EH (cell line): Measurements from ENCODE around the gene IMPDH1.
"Not testable (repeated sequence)": the region's sequence is repeated elsewhere in the genome, so short reads cannot be mapped to it uniquely, and the experiment has no call there.

Experiments used
- DNase-seq: peaks from one replicate; pipeline ENCODE4 v3.0.0-alpha.2; 2015; ENCODE audit warnings: low read depth

The IMPDH1 gene

DNA sequence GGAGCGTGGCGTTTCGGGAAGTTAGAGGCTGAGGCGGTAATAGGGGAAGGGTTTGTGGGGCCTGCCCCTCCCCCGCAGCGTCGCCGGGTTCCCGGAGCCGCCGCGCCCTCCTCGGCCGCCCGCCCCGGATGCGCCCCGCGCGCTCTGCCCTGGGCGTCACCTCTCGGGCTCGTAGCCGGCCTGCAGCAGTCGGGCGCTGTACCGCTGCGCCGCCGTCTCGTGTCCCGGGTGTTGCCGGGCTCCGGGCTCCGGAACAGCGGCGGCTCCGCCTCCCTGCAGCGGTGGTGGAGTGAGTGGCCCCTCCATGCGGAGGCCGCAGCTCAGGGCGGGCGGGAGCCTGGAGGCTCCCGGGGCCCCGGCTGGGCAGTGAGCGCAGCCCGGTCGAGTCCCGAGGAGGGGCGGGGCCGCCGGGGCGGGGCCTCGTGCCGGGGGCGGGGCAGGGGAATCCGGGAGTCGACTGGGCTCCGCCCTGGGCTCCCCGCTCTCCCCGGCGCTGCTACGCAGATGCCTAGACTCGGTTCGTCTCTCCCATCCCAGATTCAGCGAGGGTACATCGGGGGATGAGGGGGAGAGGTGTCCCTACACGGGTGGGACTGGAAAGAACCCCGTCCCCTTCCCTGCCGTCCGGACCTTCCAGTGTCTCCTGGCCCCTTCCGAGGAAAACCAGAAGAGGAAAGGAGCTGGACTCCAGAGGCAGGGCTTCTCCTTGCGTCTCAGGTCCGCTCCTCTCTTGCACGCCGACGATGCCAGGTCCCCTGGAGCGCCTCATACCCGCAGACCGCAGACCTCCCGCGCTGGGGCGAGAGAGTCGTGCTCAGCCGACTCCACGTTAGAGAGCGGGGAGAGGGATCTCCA lies at the start of gene IMPDH1:
Gene IMPDH1 (minus strand): TSS at position 387 of the 855 bp plus-strand sequence. CDS start 81 bp downstream, at position 306.
- peak; percentile 92 for DNase-seq

DNA sequence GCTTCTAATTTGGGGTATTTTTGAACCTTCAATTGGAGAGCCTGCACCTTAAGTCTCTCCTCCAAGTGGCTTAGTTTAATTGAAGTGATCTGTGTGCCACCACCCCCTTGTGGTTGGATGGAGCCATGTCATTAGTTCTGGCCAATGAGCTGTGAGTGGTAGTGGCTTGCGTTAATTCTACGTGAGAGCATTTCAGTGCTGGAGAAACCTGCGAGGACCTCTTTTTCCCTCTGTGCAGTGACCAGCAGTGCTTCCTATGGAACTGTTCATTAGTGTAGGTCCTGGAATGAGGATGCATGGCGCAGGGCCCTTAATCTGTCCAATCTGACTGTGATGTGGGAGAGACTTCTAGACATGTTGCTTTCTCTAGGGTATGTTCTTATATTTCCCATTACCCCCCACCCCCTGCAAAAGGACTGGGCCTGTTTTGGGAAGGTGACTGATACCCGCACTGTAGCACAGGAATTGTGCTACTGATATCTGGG lies 49.7 kb upstream of the IMPDH1 start:
- DNase-seq: peak; percentile 70

DNA sequence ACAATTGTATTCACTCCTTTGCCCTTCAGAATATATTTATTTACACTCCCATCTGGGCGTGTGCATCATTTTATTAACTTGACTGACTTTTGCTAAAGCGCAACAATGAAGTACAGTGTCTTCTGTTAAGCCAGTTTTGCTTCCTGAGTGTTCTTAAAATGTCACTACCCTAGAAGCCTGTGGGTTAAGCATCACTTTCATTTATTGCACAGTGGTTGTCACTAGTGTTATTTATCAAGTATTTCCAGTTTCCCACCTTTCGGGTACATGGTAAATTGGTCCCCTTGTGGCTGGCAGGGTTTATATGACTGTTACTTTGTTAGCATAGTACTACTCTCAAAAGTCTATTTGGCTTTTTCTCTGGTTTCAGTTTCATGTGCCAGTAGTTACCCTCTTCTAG lies 49.2 kb upstream of the IMPDH1 start:
- no peak for DNase-seq

DNA sequence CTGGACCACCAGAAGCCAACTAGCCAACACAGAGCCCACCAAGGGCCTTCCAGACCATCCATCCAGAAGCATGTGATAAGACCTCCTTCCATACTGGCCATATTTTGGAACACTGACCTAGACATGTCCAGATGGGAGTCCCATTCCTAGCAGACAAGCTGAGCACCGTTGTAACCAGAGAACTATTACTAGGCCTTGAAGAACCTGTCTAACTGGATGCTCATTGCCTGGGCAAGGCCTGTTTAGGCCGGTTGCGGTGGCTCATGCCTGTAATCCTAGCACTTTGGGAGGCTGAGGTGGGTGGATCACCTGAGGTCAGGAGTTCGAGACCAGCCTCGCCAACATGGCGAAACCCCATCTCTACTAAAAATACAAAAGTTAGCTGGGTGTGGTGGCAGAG lies 47.6 kb upstream of the IMPDH1 start:
- DNase-seq: not testable (repeated sequence)

DNA sequence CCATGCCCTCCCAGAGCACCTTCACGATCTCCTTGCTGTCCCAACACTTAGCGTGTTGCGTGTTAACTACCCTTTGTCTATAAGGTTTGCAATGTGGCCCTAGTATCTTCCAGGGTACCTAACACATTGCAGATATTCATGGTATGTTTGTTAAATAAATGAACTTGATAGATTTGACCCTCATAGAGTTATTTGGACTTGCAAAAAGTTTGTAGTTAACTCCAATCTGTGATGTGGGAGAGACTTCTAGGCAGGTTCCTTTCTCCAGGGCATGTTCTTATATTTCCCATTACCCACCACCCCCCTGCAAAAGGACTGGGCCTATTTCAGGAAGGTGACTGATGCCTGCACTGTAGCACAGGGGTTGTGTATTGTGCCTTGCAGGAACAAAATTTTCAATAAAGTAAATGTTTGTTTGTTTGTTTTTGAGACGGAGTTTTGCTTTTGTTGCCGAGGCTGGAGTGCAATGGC lies 46.5 kb upstream of the IMPDH1 start:
- DNase-seq: no peak

DNA sequence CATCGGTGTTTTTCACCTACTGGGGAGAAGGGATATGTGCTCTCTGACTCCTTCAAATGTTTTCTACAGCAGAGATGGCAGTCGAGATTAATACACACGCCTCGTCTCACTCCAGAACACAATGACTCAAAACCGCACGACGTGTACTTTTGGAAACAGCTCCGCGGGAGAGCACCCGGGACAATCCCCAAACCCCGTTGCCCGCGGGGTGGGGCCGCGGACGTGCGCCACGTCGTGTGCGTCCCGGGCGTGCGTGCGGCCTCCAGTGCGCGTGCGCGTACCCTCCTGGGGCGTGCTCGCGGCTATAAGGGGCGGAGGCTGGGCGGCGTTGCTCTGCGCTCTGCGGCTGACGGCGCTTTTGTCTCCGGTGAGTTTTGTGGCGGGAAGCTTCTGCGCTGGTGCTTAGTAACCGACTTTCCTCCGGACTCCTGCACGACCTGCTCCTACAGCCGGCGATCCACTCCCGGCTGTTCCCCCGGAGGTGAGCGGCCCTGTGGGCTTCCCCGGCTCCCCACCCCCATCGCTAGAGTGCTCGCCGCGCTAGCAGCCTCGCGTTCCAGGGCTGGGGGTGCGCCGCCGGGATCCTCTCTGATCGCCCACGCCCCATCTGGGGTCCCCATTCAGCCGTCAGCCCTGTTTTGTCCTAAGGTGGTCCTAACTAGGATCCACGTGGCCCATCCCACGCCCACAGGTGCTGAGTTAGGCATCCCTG lies 45.9 kb upstream of the IMPDH1 start, which contains the start of gene HILPDA:
Gene HILPDA (plus strand): TSS at position 336 of the 712 bp plus-strand sequence. CDS start 1,391 bp downstream, outside the sequence.
- peak; percentile 98 for DNase-seq

DNA sequence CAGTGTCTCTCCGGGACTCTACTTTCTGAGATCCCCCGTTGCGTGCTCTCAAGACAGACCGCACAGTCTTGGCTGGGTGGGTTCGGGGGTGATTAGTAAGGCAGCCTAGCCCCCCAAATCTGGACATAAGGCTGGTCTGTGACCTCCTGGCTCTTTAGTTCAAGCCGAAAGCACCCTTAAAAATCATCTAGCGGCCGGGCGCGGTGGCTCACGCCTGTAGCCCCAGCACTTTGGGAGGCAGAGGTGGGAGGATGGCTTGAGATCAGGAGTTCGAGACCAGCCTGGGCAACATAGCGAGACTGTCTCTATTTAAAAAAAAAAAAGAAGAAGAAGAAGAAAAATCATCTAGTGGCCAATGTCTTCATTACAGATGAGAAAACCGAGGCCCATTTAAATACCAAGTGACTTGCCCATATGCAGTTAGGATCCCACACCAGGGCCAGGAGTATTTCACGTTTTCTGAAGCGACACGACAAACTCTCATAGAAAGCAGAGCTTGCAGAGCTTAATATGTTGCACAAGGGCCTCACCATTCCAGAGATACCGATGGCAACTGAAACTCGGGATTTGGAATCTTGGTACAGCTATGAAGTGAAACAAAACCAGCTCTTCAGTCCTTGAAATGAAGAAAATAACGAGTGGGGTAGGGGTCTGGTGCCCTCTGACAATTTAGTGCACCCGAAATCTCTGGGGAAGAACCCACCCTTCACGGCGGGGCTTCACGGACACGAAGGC lies 45.2 kb upstream of the IMPDH1 start:
- DNase-seq: peak; percentile 59

DNA sequence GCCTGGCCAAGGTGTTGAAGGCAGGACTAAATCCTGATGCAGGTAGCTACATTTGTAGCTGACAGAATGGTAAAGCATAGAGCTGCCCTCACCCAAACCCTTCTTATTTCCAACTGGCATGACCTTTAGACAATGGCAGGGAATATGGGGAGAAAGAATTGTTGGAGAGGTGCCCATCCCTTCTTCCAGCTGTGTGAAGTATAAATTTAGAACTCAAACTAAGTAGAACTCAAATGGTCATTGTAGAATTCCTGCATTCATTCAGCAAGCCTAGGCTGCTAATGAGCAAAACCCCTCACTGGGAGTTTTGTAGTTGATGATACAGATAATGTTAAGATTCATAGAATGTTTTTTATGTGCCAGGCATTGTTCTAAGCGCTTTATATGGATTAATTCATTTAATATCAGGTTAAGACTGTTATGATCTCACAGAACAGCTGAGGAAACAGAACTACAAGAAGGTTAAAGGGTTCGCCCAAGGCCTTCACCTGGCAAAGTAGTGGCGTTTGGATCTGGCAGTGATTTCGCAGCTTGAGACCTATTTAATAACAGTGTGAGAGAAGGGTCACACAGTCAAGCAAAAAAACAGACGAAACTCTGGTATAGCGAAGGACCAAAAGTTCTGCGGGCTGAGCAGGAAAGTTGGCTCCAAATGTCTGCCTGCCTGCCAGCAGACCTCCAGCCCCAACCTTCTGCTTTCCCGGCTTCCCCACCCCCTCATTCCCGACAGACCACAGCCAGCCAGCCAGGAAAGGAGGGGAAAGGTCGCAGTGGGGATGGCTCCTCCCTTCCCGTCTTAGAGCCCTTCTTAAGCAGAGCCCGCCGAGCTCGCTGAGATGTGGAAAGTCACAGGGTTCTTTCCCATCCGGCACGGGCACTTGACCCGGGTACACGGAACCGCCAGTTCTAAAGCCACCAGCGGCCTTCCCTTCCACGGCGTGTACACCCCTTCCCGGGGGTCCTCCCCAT lies 44.3 kb upstream of the IMPDH1 start:
- DNase-seq: peak; percentile 64

DNA sequence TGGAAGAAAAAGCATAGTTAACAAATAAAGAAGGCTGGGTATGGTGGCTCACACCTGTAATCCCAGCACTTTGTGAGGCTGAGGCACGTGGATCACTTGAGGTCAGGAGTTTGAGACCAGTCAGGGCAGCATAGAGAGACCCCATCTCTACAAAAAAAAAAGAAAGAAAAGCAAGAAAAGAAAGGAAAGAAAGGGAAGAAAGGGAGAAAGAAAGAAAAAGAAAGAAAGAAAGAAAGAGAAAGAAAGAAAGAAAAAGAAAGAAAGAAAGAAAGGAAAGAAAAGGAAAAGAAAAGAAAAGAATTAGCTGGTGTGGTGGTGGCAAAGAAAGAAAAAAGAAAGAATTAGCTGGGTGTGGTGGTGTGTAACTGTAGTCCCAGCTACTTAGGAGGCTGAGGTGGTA lies 42.8 kb upstream of the IMPDH1 start:
- no peak for DNase-seq

DNA sequence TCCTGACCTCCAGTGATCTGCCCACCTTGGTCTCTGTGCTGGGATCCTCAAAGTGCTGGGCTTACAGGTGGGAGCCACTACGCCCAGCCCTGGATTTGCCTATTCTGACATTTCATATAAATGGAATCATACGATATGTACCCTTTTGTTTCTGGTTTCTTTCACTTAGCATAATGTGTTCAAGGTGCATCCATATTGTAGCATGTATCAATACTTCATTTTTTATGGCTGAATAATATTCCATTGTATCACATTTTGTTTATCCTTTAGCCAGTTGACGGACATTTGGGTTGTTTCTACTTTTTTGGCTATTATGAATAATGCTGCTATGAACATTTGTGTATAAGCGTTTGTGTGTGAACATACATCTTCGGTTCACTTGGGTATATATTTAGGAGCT lies 41.1 kb upstream of the IMPDH1 start:
- no peak for DNase-seq

DNA sequence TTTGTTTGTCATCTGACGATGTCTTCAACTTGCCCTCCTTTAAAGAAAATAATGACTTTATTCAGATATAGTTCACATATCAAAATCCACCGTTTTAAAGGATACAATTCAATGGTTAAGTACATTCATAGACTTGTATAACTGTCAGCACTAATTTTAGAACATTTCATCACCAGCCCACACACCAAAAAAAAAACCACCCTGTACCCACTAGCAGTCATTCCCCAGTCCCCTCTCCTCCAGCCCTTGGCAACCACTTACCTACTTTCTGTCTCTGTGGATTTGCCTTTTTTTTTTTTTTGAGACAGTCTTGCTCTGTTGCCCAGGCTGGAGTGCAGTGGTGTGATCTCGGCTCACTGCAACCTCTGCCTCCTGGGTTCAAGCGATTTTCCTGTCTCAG lies 40.6 kb upstream of the IMPDH1 start:
- DNase-seq: no peak

DNA sequence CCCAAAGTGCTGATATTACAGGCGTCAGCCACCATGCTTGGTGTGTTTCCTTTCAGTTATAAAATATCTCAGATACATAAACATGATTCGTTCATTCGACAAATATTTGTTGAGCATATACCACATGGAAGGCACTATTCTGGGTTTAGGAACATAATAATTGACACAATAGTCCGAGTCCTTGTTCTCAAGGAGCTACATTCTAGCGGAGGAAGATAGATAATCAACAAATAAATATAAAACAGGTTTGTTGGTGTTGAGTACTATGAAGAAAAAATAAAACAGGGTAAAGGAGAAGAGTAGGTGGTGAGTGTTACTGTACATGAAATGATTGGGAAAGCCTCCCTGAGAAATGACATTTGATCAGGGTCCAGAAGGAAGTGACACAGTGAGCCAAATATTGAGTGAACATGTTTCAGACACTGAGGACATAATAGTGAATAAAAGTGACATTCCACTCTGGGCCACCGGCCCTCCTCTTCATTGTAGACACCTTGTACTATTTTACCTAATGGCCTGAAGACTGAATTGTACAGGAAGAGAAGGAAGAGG lies 39.0 kb upstream of the IMPDH1 start:
- DNase-seq: no peak

DNA sequence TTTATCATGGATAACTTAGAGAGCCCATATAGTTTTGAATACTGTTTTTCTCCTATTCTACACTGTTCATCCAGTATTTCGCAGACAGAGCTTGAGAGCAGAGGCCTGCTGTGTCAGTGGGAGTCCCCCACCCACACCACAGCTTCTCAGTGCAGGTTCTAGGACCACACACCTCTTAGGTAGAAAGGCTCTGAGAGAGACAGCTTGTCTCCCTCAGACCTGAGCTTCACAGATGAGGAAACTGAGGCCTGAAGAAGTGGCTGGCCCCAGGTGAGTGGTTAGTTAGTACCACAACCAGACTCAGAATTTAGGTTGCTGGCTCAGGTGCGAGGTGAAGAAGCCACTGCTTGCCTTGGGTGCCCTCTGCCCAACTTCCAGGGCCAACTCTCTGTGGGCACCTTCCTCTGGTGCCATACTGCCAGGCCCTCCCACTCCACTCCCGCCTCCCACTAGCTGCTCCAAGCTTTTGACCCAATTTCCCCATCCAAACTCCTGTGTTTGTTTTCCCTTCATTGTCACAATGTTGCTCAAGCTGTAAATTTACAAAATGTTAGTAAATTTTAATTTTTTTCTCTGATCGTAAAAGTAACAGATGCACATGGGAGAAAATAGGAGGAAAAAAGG lies 38.3 kb upstream of the IMPDH1 start:
- no peak for DNase-seq

DNA sequence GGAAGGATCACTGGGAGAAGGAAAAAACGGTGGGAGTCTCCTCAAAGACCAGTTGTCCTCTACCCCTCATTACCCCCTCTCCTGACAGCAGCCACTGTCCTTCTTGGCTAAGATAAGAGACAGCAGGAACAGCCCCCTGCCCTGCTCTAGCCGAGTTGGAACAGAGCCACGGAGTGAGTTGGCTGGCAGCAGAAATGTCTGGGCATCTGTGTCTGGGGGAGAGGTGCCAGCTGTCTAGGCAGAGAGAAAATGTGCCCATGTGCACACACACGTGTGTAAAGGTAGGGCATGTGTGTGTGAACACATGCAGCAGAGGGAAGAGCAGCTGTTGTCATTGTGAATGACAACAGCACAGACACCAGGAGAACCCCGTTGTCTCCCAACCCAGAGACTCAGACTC lies 36.5 kb upstream of the IMPDH1 start:
- no peak for DNase-seq

DNA sequence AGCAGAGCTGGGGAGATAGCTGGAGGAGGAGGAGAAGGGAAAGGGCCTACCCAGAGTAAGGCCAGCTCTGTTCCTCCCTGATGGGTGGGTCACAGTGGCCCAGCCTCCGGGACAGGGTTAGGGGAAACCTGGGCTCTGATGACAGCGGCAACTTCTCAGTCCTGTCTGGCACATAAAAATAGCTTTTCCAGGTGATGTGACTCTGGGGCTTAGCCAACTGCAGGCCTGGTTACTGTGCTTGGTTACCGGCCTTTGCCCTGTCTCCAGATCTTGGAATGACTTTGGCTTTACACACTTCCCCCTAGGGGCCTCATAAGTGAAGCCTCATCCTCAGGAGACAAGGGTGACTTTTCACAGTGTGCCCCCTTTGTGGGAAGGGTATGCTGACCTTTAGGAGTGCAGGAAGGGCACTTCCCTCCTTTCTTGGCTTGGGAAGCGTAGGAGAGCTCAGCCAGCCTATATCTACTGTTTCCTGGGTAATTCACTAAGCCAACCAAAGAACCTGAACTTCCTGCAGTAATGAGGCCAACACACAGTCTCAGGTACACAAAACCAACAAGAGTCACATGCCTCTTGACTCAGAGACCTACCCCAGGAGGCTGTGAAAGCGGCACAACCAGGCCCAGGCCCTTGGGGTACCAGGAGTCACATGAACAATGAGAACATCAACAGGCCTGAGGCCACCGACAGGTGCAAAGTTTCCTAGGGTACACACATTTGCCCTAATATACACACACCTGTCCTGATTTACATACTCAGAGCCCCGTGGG lies 34.2 kb upstream of the IMPDH1 start:
- no peak for DNase-seq

DNA sequence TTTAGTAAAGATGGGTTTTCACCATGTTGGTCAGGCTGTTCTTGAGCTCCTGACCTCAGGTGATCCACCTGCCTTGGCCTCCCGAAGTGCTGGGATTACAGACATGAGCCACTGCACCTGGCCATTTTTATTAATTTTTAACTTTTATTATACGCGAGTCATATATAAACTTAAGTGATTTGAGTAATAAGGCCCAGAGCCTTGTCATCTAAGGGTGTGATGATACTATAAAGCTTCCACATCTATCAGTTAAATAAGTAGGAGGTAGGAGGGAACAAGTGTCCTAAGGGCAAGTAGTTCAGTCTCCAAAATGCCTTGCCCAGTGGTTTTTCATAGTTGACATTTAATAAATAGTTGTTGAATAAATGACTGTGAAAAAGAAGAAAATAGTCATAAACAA lies 32.6 kb upstream of the IMPDH1 start:
- DNase-seq: no peak

DNA sequence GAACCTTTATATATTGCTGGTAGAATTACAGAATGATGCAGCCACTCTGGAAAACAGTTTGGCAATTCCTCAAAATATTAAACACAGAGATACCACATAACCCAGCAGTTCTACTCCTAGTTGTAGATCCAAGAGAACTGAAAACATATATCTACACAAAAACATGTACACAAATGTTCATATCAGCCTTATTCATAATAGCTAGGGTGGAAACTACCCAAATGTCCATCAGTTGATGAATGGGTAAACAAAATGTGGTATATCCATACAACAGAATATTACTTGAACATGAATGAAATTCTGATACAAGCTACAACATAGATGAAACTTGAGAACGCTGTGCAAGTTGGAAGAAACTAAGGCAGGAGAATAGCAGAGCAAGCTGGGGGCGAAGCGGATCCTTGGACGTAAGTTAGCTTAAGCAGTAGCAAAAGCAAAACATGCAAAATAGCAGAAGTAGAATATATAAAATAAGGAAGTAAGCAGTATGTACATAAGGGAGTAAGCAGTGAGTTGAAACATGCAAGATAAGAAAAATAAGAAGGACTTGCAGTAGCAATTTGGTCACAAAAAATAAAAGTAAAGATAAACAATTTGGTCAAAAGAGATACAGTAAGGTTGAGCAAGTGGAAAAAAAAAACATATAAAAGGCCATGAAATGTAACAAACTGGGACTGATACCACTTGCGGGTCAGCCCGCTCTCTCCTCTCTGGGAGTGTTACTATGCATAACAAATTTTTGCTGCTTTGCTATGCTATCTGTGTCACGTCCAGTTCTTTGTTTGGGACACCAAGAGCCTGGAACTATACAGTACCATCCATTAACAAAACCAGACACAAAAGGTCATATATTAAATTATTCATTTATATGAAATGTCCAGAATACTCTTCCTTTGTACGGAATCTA lies 27.9 kb upstream of the IMPDH1 start:
- no peak for DNase-seq

DNA sequence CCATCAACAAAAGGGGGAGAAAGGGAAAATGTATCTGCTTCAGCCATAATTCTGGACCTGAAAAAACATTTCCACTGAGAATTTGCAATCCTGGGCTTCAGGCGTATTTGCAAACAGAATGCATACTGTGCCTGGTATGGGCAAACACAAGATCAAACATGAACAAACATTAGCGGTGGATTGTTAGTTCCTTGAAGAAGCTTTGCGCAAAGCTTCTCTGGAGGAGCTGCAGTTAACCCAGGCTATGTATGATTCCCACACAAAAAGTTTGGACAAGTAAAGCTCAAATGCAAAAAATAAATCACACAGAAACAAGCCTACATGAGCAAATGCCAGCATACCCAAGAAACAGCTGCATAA lies 25.5 kb upstream of the IMPDH1 start:
- DNase-seq: no peak
